Measurements from ENCODE around the gene FKBP14.

Gene FKBP14

GRCh38 chr7:29998489-29998888 lies 28.0 kb downstream of the FKBP14 start:
- Histone ChIP-seq H3K4me1 (peaks cover 0 to 23% (median 5%) of the 10 kb centered on the region in 4 donors), H3K9me3 (peaks cover 0 to 15% (median 0%) of the 10 kb centered on the region in 3 donors), H3K4me3 (no peak overlapping the region), H3K27me3 (no peaks in the 10 kb centered on the region), H3K27ac (no peak overlapping the region), H3K36me3 (no peaks in the 10 kb centered on the region)
- DNase-seq, result no peak
- intact Hi-C loops (cut with DNase I; ENCODE audit: low total_unique reads), result no loop called here
- TF ChIP-seq CTCF (IDR thresholded peaks at IDR 0.05), result no peak

- no peak overlapping the region for H3K4me3 ChIP-seq
- H3K27me3 ChIP-seq, result no peaks in the 10 kb centered on the region
- H3K9me3 ChIP-seq, result peaks cover 0 to 20% (median 0%) of the 10 kb centered on the region in 3 donors
- peaks cover 0 to 18% (median 4%) of the 10 kb centered on the region in 4 donors for H3K4me1 ChIP-seq
- no peak overlapping the region for H3K27ac ChIP-seq
- intact Hi-C loops (cut with DNase I; ENCODE audit: low total_unique reads), result no loop called here
- TF ChIP-seq CTCF (IDR thresholded peaks at IDR 0.05), result no peak
- H3K36me3 ChIP-seq, result no peaks in the 10 kb centered on the region
- DNase-seq, result no peak
Measured at GRCh38 chr7:29996321-29996720, 30.2 kb downstream of the FKBP14 start.

DNA sequence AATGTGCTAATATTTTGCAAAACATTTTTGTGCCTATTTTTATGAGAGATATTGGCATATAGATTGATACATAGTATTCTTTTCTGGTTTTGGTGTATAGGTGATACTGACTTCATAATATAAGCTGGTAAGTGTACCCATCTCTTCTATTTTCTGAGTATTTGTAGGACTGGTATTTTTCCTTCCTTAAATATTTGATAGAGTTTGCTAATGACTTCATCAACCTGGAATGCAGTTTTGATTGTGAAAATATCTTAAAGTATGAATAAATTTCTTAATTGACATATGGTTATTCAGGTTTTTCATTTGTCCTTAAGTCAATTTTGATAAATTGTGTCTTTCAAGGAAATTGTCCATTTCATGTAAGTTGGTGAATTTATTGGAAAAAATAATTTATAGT lies 30.9 kb downstream of the FKBP14 start:
- no peaks in the 10 kb centered on the region for H3K36me3 ChIP-seq
- H3K9me3 ChIP-seq, result peaks cover 0 to 20% (median 0%) of the 10 kb centered on the region in 3 donors
- H3K4me1 ChIP-seq, result peaks cover 0 to 11% (median under 1%) of the 10 kb centered on the region in 4 donors
- no peak overlapping the region for H3K27ac ChIP-seq
- intact Hi-C loops (cut with DNase I; ENCODE audit: low total_unique reads), result no loop called here
- no peak for TF ChIP-seq CTCF (IDR thresholded peaks at IDR 0.05)
- H3K4me3 ChIP-seq, result no peak overlapping the region
- no peak for DNase-seq
- H3K27me3 ChIP-seq, result no peaks in the 10 kb centered on the region

DNA sequence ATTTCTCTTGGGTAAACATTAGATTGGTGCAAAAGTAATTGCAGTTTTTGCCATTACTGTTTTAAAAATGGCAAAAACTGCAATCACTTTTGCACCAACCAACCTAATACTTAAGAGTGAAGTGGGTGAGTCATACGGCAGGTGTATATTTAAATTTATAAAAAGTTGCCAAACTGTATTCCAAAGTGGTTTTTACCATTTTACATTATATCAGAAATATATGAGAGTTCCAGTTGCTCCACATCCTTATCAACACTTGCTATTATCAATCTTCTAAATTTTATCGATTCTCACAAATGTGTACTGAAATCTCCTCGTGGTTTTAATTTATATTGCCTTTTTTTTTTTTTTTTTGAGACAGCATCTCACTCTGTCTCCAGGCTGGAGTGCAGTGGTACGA lies 33.4 kb downstream of the FKBP14 start:
- Histone ChIP-seq H3K9me3 (peaks cover 0 to 20% (median 0%) of the 10 kb centered on the region in 3 donors), H3K27ac (no peak overlapping the region), H3K4me1 (peaks cover 0 to 11% (median 7%) of the 10 kb centered on the region in 4 donors), H3K27me3 (no peaks in the 10 kb centered on the region), H3K4me3 (no peak overlapping the region), H3K36me3 (no peaks in the 10 kb centered on the region)
- no peak for DNase-seq
- no peak for TF ChIP-seq CTCF (IDR thresholded peaks at IDR 0.05)
- intact Hi-C loops (cut with DNase I; ENCODE audit: low total_unique reads), result no loop called here

- no peak for TF ChIP-seq CTCF (IDR thresholded peaks at IDR 0.05)
- Histone ChIP-seq H3K27me3 (no peaks in the 10 kb centered on the region), H3K27ac (no peak overlapping the region), H3K4me1 (peaks cover 0 to 24% (median 13%) of the 10 kb centered on the region in 4 donors), H3K4me3 (no peak overlapping the region), H3K36me3 (no peaks in the 10 kb centered on the region), H3K9me3 (peaks cover 0 to 20% (median 0%) of the 10 kb centered on the region in 3 donors)
- intact Hi-C loops (cut with DNase I; ENCODE audit: low total_unique reads), result no loop called here
- no peak for DNase-seq
Measured at GRCh38 chr7:29991937-29992336, 34.6 kb downstream of the FKBP14 start.

DNA sequence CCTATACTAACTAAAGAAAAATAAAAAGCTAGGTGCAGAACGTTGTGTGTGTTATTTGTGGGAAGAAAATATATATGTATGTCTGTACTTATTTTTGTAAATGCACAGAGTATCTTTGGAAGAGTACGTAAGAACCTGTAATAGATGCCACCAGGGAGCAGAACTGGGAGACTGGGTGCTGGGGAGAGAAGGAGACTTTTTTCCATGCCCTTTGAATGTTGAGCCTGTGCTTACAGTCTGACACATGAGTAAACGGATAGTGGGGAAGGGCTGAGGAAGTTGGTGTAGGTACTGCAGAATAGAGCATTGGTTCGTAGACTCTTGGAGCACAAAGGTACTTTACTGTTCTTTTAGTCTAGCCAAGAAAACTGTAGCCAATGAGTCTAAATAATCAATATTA lies 35.6 kb downstream of the FKBP14 start:
- intact Hi-C loops (cut with DNase I; ENCODE audit: low total_unique reads), result no loop called here
- no peaks in the 10 kb centered on the region for H3K36me3 ChIP-seq
- TF ChIP-seq CTCF (IDR thresholded peaks at IDR 0.05), result no peak
- H3K4me1 ChIP-seq, result peaks cover 0 to 31% (median 15%) of the 10 kb centered on the region in 4 donors
- H3K4me3 ChIP-seq, result no peak overlapping the region
- no peak overlapping the region for H3K27ac ChIP-seq
- H3K27me3 ChIP-seq, result no peaks in the 10 kb centered on the region
- H3K9me3 ChIP-seq, result peaks cover 0 to 12% (median 0%) of the 10 kb centered on the region in 3 donors
- DNase-seq, result no peak
